Measurements from ENCODE around the gene ATP2B2. TPM values are rescaled to one million over a fixed set of nuclear protein-coding genes. Genes with fewer than 3 reads are reported as not detected.

The ATP2B2 gene
- polyA plus RNA-seq, 2 of the 4 experiments (the other 2 are of a cell fraction) = 0.03 to 0.04 TPM

GRCh38 chr3:10465161-10465560, 40.2 kb downstream of the ATP2B2 start:
- ChIA-PET POLR2A (no interaction called here), CTCF (interaction anchor here (1.2 kb wide), 1 partner anchor 9 kb away, joined by 5 read pairs; no protein-coding TSS in a partner anchor)
- Histone ChIP-seq H3K4me2 (no peak overlapping the region), H3K4me3 (no peak overlapping the region), H3K9me3 (no peaks in the 10 kb centered on the region), H3K4me1 (no peaks in the 10 kb centered on the region), H3K27ac (no peak overlapping the region)
- FAIRE-seq (no peak), ATAC-seq (no peak), DNase-seq (ENCODE audit: low read depth in 1 of 2, low spot score in 1 of 2) (no peak)
- 0% methylated on average over 1 of the region's 1 CpG for WGBS (ENCODE audit: missing lambda C conversion rate)
- no peak for TF ChIP-seq CHD4 (IDR thresholded peaks at IDR 0.05; ENCODE audit: borderline replicate concordance)
- no peak for TF ChIP-seq POLR2AphosphoS2 (conservative IDR thresholded peaks at IDR 0.05; ENCODE audit: low read length)
- no peak for TF ChIP-seq RFX5 (IDR thresholded peaks at IDR 0.05)
- no peak for TF ChIP-seq E2F6 (IDR thresholded peaks at IDR 0.05; ENCODE audit: borderline replicate concordance, low read depth)
- no peak for TF ChIP-seq CBX2 (IDR thresholded peaks at IDR 0.05; ENCODE audit: borderline replicate concordance, low read depth)
- TF ChIP-seq CEBPB (IDR thresholded peaks at IDR 0.05) = no peak
- no peak for TF ChIP-seq MYC (IDR thresholded peaks at IDR 0.05; ENCODE audit: borderline replicate concordance, low read length)
- no peak for TF ChIP-seq SMC3 (IDR thresholded peaks at IDR 0.05)
- TF ChIP-seq GATA3 (IDR thresholded peaks at IDR 0.05; ENCODE audit: borderline replicate concordance) = no peak
- no peak for TF ChIP-seq EHMT2 (IDR thresholded peaks at IDR 0.05; ENCODE audit: low read depth)
- no peak for TF ChIP-seq HDAC2 (IDR thresholded peaks at IDR 0.05)
- TF ChIP-seq TFCP2L1 (CRISPR knock-in tag; IDR thresholded peaks at IDR 0.05) = no peak
- TF ChIP-seq ESRRA (IDR thresholded peaks at IDR 0.05; ENCODE audit: borderline replicate concordance, low read length) = no peak
- no peak for TF ChIP-seq MAX (IDR thresholded peaks at IDR 0.05)
- no peak for TF ChIP-seq HOXA7 (CRISPR knock-in tag; IDR thresholded peaks at IDR 0.05)
- no peak for TF ChIP-seq FOXS1 (CRISPR knock-in tag; IDR thresholded peaks at IDR 0.05)
- no peak for TF ChIP-seq HEYL (CRISPR knock-in tag; IDR thresholded peaks at IDR 0.05)
- TF ChIP-seq RAD21 (conservative IDR thresholded peaks at IDR 0.05 in 1 of 2, IDR thresholded peaks at IDR 0.05 in 1 of 2) = no peak

GRCh38 chr3:10463533-10464434, 41.6 kb downstream of the ATP2B2 start:
- Histone ChIP-seq H3K4me3 (no peak overlapping the region), H3K4me1 (no peaks in the 10 kb centered on the region), H3K27ac (no peak overlapping the region), H3K9me3 (no peaks in the 10 kb centered on the region), H3K4me2 (no peak overlapping the region)
- FAIRE-seq (no peak), ATAC-seq (no peak), DNase-seq (ENCODE audit: low read depth in 1 of 2, low spot score in 1 of 2) (no peak)
- ChIA-PET POLR2A (no interaction called here), CTCF (interaction anchor here (1.0 to 1.2 kb wide), 2 partner anchors 17 to 275 kb away, joined by 3 to 4 read pairs; no protein-coding TSS in a partner anchor)
- 57% methylated on average over 14 of the region's 21 CpGs for WGBS (ENCODE audit: missing lambda C conversion rate)
- TF ChIP-seq ZNF302 (CRISPR knock-in tag; IDR thresholded peaks at IDR 0.05) = no peak
- no peak for TF ChIP-seq FOSL2 (IDR thresholded peaks at IDR 0.05)
- no peak for TF ChIP-seq FOSL2 (CRISPR knock-in tag; IDR thresholded peaks at IDR 0.05)
- TF ChIP-seq USF2 (IDR thresholded peaks at IDR 0.05) = no peak
- TF ChIP-seq PBX3 (IDR thresholded peaks at IDR 0.05) = no peak
- TF ChIP-seq NFE2L2 (conservative IDR thresholded peaks at IDR 0.05; ENCODE audit: low read length) = no peak
- no peak for TF ChIP-seq RARB (CRISPR knock-in tag; IDR thresholded peaks at IDR 0.05)
- no peak for TF ChIP-seq EHMT2 (IDR thresholded peaks at IDR 0.05; ENCODE audit: low read depth)
- no peak for TF ChIP-seq BCL3 (IDR thresholded peaks at IDR 0.05)
- no peak for TF ChIP-seq NR3C1 (IDR thresholded peaks at IDR 0.05)
